Neural crest cell (in vitro differentiated cells): ENCODE data around the gene CCDC13. TPM values are rescaled to one million over a fixed set of nuclear protein-coding genes. Genes with fewer than 3 reads are reported as not detected.

Experiments
- DNase-seq: peaks from one replicate; pipeline ENCODE4 v3.0.0; 2021; ENCODE audit warnings: low read depth, mixed read lengths, low spot score
- H3K27ac Mint-ChIP-seq: one replicate; pipeline ENCODE4 v1.8.0; 2021; ENCODE audit warnings: mild to moderate bottlenecking, mixed read lengths; ENCODE audit not compliant: unreplicated experiment
- H3K27me3 Mint-ChIP-seq: 2 replicates; pipeline ENCODE4 v1.8.0; 2021; ENCODE audit warnings: low read depth, mild to moderate bottlenecking, mixed read lengths
- H3K36me3 Mint-ChIP-seq: 2 replicates; pipeline ENCODE4 v1.8.0; 2021; ENCODE audit warnings: low read depth, mild to moderate bottlenecking, mixed read lengths
- H3K4me1 Mint-ChIP-seq: 2 replicates; pipeline ENCODE4 v1.8.0; 2021; ENCODE audit warnings: mixed read lengths
- H3K4me3 Mint-ChIP-seq: one replicate; pipeline ENCODE4 v1.8.0; 2021; ENCODE audit warnings: mild to moderate bottlenecking, mixed read lengths
- H3K9me3 Mint-ChIP-seq: 2 replicates; pipeline ENCODE4 v1.8.0; 2021; ENCODE audit warnings: mixed read lengths
- CTCF ChIP-seq: fragments of 200-600 bp; sonication (generic); conservative IDR thresholded peaks from 2 replicates; pipeline ENCODE4 v1.5.0; 2021; ENCODE audit warnings: antibody characterized with exemption, mild to moderate bottlenecking
- total RNA-seq: library from RNA; stranded (reverse); gene quantifications from 2 replicates; pipeline ENCODE4 v1.2.1, GENCODE V29; 2021

CCDC13 gene
- total RNA-seq, 1 donor from 2014 or later = 2.0 TPM

GRCh38 chr3:42732829-42733459, 40.1 kb downstream of the CCDC13 start:
- no peak for DNase-seq
- Mint-ChIP-seq H3K4me1 (peaks cover 42% of the 10 kb centered on the region), H3K27me3 (peaks cover 2% of the 10 kb centered on the region), H3K4me3 (peak overlapping the region; percentile 69), H3K27ac (peak overlapping the region; percentile 93), H3K36me3 (no peaks in the 10 kb centered on the region), H3K9me3 (peaks cover 2% of the 10 kb centered on the region)
- TF ChIP-seq CTCF = peak; percentile 38

GRCh38 chr3:42732196-42732828, 40.7 kb downstream of the CCDC13 start:
- Mint-ChIP-seq H3K9me3 (peaks cover 2% of the 10 kb centered on the region), H3K27ac (peak overlapping the region; percentile 93), H3K4me1 (peaks cover 49% of the 10 kb centered on the region), H3K36me3 (no peaks in the 10 kb centered on the region), H3K4me3 (peak overlapping the region; percentile 69), H3K27me3 (peaks cover 2% of the 10 kb centered on the region)
- DNase-seq = peak; percentile 35
- TF ChIP-seq CTCF = no peak

- peaks cover 49% of the 10 kb centered on the region for H3K4me1 Mint-ChIP-seq
- peak overlapping the region; percentile 69 for H3K4me3 Mint-ChIP-seq
- H3K36me3 Mint-ChIP-seq = no peaks in the 10 kb centered on the region
- peaks cover 2% of the 10 kb centered on the region for H3K9me3 Mint-ChIP-seq
- peaks cover 2% of the 10 kb centered on the region for H3K27me3 Mint-ChIP-seq
- H3K27ac Mint-ChIP-seq = peak overlapping the region; percentile 93
- no peak for TF ChIP-seq CTCF
- DNase-seq = no peak
These were observed 41.4 kb downstream of the CCDC13 start for GRCh38 chr3:42731476-42732195.

- no peaks in the 10 kb centered on the region for H3K36me3 Mint-ChIP-seq
- peaks cover 2% of the 10 kb centered on the region for H3K9me3 Mint-ChIP-seq
- TF ChIP-seq CTCF = no peak
- H3K27me3 Mint-ChIP-seq = peaks cover 2% of the 10 kb centered on the region
- H3K27ac Mint-ChIP-seq = peak overlapping the region; percentile 62
- H3K4me3 Mint-ChIP-seq = no peak overlapping the region
- no peak for DNase-seq
- peaks cover 50% of the 10 kb centered on the region for H3K4me1 Mint-ChIP-seq
These were observed 42.2 kb downstream of the CCDC13 start for GRCh38 chr3:42730706-42731420.

GRCh38 chr3:42730294-42730693, 42.8 kb downstream of the CCDC13 start:
- Mint-ChIP-seq H3K27me3 (peaks cover 2% of the 10 kb centered on the region), H3K27ac (no peak overlapping the region), H3K36me3 (no peaks in the 10 kb centered on the region), H3K9me3 (peaks cover 2% of the 10 kb centered on the region), H3K4me3 (no peak overlapping the region), H3K4me1 (peaks cover 55% of the 10 kb centered on the region)
- TF ChIP-seq CTCF = no peak
- no peak for DNase-seq
